Measurements from ENCODE around the gene NPTX1.

NPTX1 gene

GRCh38 chr17:80478487-80479245 lies 2.3 kb upstream of the NPTX1 start:
- DNase-seq (ENCODE audit: low read depth), result no peak
- H3K4me3 ChIP-seq (ENCODE audit: low read length), result peak overlapping the region; percentile 9; the same call in 1 of the 2 replicates
- no peak for TF ChIP-seq CTCF (conservative IDR thresholded peaks at IDR 0.05; ENCODE audit: low read length)

- peak; percentile 32 for DNase-seq (ENCODE audit: low read depth)
- peak; percentile 52 for TF ChIP-seq CTCF (conservative IDR thresholded peaks at IDR 0.05; ENCODE audit: low read length)
- peak overlapping the region; percentile 9; the same call in 1 of the 2 replicates for H3K4me3 ChIP-seq (ENCODE audit: low read length)
These were observed 1.5 kb upstream of the NPTX1 start for GRCh38 chr17:80477647-80478478.

- DNase-seq (ENCODE audit: low read depth), result no peak
- H3K4me3 ChIP-seq (ENCODE audit: low read length), result no peak overlapping the region
- TF ChIP-seq CTCF (conservative IDR thresholded peaks at IDR 0.05; ENCODE audit: low read length), result no peak
These were observed 655 bp upstream of the NPTX1 start for GRCh38 chr17:80476877-80477646.

- no peak overlapping the region for H3K4me3 ChIP-seq (ENCODE audit: low read length)
- TF ChIP-seq CTCF (conservative IDR thresholded peaks at IDR 0.05; ENCODE audit: low read length), result no peak
- DNase-seq (ENCODE audit: low read depth), result no peak
These were observed 1.2 kb downstream of the NPTX1 start for GRCh38 chr17:80474961-80475909.

GRCh38 chr17:80474231-80474960 lies 2.0 kb downstream of the NPTX1 start:
- peak; percentile 32 for TF ChIP-seq CTCF (conservative IDR thresholded peaks at IDR 0.05; ENCODE audit: low read length)
- no peak overlapping the region for H3K4me3 ChIP-seq (ENCODE audit: low read length)
- DNase-seq (ENCODE audit: low read depth), result peak; percentile 30
